Myocyte (in vitro differentiated cells): ENCODE measurements around the gene ALX4. TPM values are rescaled to one million over a fixed set of nuclear protein-coding genes. Genes with fewer than 3 reads are reported as not detected.

Experiments used
- DNase-seq: peaks from one replicate; pipeline ENCODE4 v3.0.0-alpha.2; 2012; ENCODE audit warnings: low read depth
- polyA plus RNA-seq: library from polyadenylated mRNA; unstranded; fragments of >200 nt; gene quantifications from one replicate; pipeline ENCODE4 v1.2.1, GENCODE V29; 2012; ENCODE audit warnings: missing spikeins
- total RNA-seq: library from RNA; depleted of rRNA; stranded (reverse); fragments of >200 nt; gene quantifications from 2 replicates; pipeline ENCODE4 v1.2.3, GENCODE V29; 2014

The ALX4 gene
- total RNA-seq = not detected in 2 replicates
- polyA plus RNA-seq = 0.01 TPM

DNA sequence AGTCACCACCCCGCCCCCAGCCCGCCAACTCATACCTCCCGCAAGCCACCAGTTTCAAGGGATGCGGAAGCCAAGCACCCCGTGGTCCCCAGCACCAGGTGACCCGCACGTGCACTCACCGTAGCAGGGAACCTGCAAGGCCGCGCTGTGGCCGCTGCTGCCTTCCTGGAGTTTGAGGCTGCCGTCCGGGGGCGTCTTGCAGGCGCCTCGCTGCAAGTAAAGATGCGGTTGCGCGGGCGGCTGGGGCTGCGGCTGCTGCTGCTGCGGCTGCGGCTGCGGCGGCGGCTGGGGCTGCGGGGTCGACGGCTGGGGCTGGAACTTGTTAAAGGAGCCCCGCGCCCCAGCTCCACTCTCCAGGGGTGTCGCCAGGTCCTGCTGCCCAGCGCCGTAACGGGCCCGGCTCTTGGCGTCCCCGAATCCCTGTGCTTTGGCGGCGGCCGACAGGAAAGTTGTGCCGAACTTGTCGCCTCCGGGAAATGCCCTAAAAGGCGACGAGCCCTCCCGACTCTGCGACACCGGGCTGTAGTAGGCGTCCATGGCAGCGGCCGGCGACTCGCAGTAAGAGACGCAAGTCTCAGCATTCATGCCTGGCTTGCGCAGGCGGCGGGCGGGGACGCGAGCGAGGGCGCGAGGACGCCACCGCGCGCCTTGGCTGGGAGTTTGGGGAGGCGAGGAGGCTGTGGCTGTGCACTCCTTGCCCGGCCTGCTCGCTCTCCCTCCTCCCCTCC is at the start of gene ALX4:
ALX4 (minus strand) TSS at position 662 of the 728 bp plus-strand sequence; CDS start at position 585, 77 bp downstream.
- no peak for DNase-seq

DNA sequence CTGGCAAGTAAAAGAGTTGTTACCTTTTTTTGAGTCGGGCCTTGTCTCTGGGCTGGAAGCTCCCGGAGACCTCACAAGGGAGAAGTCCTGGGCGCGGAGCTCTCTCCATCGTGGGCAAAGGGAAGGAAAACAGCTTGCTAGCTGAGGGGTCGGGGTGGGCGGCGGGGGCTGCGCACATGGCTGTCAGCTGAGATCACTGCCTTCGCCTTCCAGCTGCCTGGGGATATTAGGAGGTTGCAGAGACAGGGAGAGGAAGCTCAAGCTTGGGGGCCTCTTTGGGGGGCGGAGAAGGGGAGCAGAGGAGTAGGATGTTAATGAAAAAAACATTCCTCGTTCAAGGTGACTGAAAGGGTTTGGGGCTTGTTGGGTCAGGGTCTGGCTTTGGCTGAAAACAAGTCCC is 49.2 kb upstream of the ALX4 start:
- DNase-seq = no peak

DNA sequence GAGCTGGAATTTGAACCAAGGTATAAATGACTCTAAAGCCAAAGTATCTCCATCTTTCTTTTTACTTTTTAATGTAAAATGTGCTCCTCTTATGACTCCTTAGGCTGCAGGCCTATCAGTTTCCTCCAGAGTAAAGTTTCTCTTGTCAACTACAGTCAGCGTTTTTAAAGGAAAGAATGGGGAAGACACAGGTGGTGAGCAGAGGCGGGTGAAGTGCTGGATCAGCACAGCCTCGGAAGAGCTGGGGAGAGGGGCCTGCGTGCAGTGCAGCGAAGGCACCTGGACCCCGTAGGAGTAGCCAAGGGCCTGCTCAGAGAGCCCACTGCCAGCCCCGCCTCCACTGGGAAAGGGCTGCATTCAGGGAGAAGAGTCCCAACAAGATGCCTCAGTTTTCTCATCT is 48.8 kb upstream of the ALX4 start:
- DNase-seq = no peak

- no peak for DNase-seq
Observed at GRCh38 chr11:44357711-44358110, 47.8 kb upstream of the ALX4 start.

- DNase-seq = no peak
Observed at GRCh38 chr11:44356351-44356750, 46.4 kb upstream of the ALX4 start.

- no peak for DNase-seq
Observed at GRCh38 chr11:44351898-44352498, 42.1 kb upstream of the ALX4 start.

- no peak for DNase-seq
Observed at GRCh38 chr11:44351006-44351660, 41.2 kb upstream of the ALX4 start.

- DNase-seq = no peak
Observed at GRCh38 chr11:44349328-44349727, 39.4 kb upstream of the ALX4 start.

GRCh38 chr11:44348721-44349120 is 38.8 kb upstream of the ALX4 start:
- no peak for DNase-seq

- no peak for DNase-seq
Observed at GRCh38 chr11:44348114-44348513, 38.2 kb upstream of the ALX4 start.

- DNase-seq = no peak
Observed at GRCh38 chr11:44347538-44347937, 37.6 kb upstream of the ALX4 start.

- no peak for DNase-seq
Observed at GRCh38 chr11:44346983-44347382, 37.0 kb upstream of the ALX4 start.

DNA sequence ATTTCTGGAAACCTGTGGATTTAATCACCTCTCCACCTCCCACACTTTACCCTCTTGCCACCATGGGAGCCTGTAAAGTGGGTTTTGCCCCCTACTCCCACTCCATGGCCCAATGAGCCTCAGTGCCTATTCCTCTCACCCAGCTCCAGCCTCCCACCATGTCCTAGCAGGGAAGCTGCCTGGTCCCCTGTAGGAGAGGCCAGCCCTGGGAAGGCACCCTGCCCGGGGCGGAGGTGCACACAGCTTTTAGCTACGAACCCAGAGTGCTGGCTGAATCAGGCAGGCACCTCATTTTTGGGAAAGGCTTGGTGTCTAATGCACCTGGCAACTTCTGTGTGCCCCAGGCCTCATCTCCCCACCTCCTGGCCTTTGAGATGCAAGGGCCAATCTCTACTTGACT is 35.8 kb upstream of the ALX4 start:
- DNase-seq = no peak

DNA sequence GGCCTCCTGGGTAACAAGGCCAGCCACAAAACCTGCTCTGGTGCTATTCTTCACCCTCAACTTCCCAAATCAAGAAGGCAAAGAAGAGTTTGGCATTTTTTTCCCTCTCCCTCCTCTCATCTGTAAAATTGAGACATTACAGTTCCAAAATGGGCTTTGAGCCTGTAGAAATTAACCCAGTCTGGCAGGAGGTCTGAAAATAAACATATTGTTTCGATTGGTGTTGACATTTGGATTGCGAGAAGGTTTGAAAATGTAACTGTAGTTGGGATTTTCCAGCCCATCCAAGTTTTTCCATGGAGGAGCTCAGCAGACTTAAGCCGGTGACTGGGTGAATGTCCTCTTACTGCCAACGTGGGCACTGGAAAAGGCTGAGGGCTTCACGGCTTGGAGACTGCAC is 35.0 kb upstream of the ALX4 start:
- DNase-seq = no peak

GRCh38 chr11:44344423-44344820 is 34.5 kb upstream of the ALX4 start:
- no peak for DNase-seq

DNA sequence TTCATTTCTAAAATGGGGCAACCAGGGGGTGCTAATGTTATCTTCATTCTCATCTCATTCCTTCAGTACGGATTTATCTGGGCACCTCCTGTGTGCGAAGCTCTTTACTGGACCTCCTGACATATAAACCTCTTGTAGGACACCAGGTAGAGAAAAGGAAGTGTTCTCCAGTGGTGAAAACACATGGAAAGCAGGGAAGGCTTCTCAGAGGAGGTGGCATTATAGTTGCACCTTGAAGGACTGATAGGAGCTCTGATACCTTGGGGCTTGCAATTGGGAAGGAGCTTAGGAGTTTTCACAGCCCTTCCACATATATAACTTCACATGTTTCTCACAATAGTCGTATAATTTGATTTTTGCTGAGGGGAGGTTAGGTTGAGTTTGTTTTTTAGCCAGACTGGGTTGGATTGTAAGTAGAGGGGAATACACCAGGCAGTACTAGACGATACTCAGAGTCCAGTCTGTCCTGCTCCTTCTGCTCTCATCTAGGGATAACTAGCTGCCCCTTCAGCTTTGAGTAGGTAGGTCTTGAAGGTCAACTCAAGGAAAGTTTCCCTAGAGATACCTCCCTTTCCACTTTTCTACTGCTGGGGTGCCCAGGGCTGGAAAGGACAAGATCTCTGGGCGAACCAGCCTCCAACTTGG is 34.0 kb upstream of the ALX4 start:
- DNase-seq = no peak

DNA sequence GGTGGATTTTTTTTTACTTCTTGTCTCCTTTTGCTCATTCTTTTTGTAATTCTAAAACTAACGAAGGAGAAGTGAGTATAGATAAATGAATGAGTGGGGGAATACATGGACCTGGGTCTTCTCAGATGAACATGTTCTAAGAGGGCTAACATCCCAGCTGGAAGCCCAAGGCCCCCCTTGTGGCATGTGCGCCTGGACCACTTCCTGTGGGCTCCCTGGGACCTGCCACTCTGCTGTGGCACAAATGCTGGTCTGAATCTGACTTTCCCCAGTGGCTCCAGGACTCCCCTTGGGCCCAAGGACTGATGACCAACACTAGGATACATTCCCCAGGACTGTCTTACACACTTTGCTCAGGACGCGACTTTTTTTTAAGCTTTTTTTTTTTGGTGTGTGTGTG is 32.7 kb upstream of the ALX4 start:
- DNase-seq = no peak

GRCh38 chr11:44340656-44341055 is 30.7 kb upstream of the ALX4 start:
- DNase-seq = no peak

- no peak for DNase-seq
Observed at GRCh38 chr11:44339530-44339883, 29.6 kb upstream of the ALX4 start.

GRCh38 chr11:44338698-44339529 is 29.0 kb upstream of the ALX4 start:
- DNase-seq = no peak

GRCh38 chr11:44338026-44338425 is 28.1 kb upstream of the ALX4 start:
- no peak for DNase-seq
